Germinal center (tissue), 1 donor: ENCODE data around the gene NFATC2.
A peak's percentile ranks its signal among the peaks of the same experiment; 100 is the strongest.
"Not testable (repeated sequence)": the region's sequence is repeated elsewhere in the genome, so short reads cannot be mapped to it uniquely, and the experiment has no call there.

ENCODE experiments used
- DNase-seq: peaks from one replicate; pipeline ENCODE4 v3.0.0; 2012; ENCODE audit warnings: mixed read lengths, low spot score

Gene NFATC2

GRCh38 chr20:51540074-51540473 lies 2.4 kb downstream of the NFATC2 start:
- DNase-seq, result not testable (repeated sequence)

DNA sequence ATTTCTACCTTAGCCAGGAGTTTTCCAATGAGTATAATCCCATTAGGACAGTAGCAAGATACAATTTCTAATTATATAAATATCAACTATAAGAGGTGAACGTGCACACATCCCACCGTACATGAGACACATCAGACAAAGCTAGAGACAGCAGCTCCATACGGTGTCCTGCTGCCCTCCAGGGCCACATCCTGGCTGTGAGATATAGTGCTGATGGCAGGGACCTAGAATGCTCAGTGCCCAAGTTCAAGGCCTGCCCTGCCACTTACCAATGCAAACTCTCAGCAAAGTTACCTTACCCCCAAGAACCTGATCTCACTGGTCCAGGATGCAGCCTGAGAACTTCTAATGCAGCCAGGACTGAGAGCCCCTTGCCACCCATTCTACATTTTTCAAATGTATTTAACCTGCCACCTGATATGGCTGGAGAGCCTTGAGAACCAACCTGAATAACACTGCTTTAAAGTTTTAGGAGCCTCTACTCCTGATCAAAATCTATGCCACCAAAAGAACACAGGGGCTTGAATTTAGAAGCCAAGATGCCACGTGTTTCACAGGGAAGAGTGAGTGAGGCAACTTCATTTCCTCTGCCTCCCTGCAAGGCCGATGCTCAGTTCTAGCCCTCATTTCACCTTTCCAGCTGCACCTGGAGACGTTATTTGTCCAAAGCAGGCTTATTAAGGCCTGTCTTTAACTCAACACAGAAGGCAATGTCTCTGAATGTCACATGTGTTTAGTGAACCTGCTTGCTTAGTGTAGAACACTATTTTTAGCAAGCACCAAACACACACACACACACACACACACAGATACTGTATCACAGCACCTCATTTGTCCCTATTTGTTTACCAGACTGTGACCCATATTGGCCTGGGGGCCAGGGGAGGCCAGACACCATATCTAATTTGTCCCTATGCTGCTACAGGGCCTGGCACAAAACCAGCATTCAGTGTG lies 6.1 kb downstream of the NFATC2 start:
- DNase-seq, result no peak

DNA sequence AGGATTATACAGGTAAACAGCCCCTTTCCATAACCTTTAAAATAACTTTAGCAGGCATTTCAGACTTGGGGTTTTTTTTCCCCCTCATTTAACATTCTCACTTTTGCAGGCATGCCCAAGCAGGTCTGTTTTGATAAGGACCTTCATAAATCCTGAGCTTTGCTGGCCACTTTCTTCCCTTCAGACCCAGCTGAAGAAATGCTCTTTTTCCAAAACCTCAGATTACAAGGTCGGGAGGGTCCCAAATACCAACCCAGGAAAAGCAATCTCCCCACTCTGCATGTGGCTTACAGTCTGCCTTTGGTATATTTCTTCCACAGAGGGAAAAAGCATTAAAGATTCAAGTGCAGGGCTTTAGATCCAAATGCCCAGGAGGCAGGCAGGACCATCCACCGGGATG lies 6.8 kb downstream of the NFATC2 start:
- DNase-seq, result no peak

- DNase-seq, result no peak
Measured at GRCh38 chr20:51535075-51535386, 7.5 kb downstream of the NFATC2 start.

GRCh38 chr20:51533291-51534172 lies 9.0 kb downstream of the NFATC2 start:
- no peak for DNase-seq

DNA sequence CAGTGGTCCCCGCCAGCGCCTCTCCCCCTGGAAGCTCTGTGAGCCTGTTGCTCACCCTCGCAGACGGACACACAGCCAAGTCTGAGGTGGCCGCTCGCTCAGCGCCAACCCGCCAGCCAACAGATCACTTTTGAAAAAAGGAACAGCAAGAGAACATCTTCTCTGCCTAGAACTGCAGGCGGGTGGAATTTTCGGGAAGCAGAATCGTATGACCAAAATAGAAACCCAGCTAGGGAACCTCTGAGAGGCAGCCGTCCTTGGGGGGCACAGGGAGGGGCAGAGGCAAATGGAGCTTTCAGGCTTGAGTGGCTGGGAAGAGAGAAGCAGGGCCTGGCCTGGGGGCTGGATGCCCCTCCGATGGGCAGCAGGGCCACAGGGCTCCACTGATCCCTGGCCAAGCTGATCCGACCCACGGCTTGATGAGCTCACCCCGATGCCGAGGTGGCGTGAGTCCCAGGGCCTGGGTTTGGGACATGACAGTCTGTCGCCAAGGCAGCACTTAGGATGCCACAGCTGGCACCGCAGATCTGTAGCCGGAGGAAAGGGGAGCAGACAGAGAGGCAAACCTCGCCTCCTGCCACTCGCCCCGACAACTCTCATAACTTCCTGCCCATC lies 9.8 kb downstream of the NFATC2 start:
- no peak for DNase-seq

DNA sequence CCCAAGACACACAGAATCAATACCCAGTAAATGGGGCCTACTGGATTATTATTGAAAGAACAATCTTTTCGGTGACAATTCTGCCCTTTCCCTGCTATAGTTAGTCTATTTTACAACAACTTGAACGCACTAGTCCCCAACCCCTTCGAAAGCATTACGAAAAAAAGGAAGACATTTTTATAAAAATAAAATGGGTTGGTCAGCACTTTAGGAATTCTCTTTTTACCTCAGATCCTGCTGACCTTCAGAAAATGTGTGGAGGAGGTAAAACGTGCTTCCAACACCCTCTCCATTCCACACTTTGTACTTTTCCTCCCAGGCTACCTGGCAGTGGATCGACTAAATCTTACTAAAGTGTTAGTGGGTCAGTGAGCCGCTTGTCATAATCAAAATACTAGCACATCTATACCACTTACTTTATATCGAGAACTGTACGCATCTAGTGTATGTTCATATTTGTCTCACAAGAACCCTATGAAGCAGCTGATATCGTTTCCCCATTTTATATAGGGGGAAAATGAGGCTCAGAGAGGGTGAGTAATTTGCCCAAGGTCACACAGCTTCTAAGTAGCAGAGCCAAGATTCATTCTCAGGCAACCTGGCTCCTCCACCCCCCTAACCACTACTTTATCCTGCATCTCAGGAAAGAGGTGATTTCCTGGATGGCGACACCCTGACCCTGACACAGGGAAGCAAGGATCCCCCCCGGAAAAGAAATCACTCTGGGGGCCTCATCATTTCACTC lies 10.6 kb downstream of the NFATC2 start:
- no peak for DNase-seq

DNA sequence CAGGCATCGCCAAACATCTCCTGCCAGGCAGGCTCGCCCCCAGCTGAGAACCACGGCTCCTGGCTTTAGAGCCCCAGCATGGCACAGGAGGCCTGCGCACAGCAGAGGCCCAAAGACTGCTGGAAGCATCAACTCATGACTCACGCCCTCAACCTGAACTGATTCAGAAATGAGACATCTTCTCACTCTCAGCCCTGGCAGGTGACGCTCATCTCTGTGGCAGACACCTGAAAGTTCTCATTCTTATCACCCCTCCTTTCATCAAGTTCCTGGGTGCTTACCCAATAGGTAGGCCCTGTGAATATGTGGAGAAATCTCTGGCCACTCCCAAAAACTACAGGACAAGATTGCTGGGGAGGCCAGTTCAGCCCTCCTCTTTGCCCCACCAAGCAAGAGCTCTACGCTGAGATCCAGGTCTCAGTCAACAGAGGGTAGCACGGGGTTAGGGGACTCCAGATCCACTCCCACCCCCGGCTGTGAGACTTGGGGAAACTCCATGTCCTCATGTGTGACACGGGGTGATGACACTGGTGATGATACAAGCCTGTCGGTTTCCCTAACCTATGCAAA lies 11.3 kb downstream of the NFATC2 start:
- DNase-seq, result peak; percentile 42

DNA sequence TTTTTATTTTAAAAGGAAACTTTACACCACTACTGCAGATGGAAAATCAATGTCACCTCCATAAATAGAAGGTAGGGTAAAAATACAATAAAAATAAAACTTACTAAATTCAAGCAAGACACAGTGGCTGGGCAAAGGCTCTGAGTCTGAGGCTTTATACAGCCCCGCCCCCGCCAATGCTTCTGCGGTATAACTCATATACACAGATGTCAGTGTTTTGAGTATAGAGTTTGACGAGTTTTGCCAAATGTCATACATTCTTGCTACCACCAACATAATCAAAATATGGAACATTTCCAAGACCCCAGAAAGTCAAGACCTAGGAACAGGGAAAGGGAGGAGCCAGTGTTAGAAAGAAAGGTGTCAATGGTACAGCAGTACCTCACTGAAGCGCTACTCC lies 12.8 kb downstream of the NFATC2 start:
- no peak for DNase-seq

- DNase-seq, result no peak
Measured at GRCh38 chr20:51529081-51529681, 13.3 kb downstream of the NFATC2 start.

GRCh38 chr20:51528263-51529027 lies 14.1 kb downstream of the NFATC2 start:
- DNase-seq, result no peak

DNA sequence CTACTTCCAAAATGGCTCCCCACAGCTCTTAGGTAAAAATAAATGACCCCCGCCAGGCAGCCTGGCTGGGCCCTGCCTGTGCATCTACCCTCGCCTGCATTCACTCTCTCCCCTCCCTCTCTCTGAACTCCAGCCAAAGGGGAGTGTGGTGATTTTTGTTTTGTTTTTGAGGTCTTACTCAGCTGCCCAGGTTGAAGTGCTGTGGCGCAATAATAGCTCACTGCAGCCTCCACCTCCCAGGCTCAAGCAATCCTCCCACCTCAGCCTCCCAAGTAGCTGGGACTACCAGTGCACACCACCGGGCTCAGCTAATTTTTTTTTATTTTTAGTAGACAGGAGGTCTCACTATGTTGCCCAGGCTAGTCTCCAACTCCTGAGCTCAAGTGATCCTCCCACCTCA lies 15.8 kb downstream of the NFATC2 start:
- DNase-seq, result no peak

DNA sequence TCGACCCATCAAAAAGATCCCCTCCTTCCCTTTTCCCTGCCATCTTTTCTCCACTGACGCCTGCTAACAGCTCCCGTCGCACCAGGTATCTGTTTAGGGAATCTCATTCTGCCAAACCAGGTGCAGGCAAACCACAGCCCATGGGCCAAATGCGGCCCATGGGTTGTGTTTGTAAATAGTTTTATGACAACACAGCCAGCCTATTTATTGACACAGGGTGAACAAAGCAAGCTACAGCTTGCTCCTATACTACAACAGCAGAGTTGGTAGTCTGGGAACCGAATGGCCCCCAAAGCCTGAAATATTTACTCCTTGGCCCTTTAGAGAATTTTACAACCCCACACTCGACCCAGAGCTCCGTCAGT lies 16.4 kb downstream of the NFATC2 start:
- DNase-seq, result no peak

- peak; percentile 72 for DNase-seq
Measured at GRCh38 chr20:51525241-51526105, 17.0 kb downstream of the NFATC2 start.

GRCh38 chr20:51523276-51524013 lies 19.1 kb downstream of the NFATC2 start:
- no peak for DNase-seq

- DNase-seq, result no peak
Measured at GRCh38 chr20:51522207-51522606, 20.3 kb downstream of the NFATC2 start.

- DNase-seq, result no peak
Measured at GRCh38 chr20:51517839-51518238, 24.7 kb downstream of the NFATC2 start.

DNA sequence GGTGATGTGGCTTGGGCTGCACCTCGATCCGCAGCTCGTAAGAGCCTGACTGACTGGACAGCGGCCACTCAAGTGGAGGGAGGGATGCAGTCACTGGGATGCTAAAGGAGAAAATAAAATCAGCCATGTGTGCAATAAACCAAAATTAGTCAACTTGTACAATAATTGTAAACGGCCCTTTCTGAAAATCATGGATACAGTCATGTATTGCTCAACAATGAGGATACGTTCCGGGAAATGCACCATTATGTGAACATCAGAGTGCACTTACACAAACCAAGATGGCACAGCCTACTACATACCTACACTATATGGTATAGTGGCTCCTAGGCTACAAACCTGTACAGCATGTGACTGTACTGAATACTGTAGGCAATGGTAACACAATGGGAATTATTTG lies 25.7 kb downstream of the NFATC2 start:
- DNase-seq, result no peak

DNA sequence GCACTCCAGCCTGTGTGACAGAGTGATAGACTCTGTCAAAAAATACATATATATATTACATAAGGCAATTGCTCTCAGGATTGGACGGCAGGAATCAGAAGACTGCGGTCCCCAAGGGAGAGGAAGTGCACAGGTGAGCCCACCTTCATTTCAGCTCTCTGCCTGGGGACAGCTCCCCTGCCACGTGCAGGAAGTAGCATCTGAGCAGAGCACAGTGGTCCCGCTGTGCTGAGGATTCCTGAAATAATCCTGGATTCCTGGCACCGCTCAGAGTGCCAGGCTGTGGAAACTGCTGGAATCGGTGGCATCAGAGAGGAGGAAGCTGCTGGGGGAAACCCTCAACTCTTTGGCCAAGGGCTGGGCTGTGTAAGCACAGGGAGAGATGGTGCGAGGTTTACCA lies 27.7 kb downstream of the NFATC2 start:
- DNase-seq, result no peak
